Osteoblast (primary cell): ENCODE measurements around the gene CMTM7. TPM values are rescaled to one million over a fixed set of nuclear protein-coding genes. Genes with fewer than 3 reads are reported as not detected.

ENCODE experiments used
- DNase-seq: peaks from one replicate; pipeline ENCODE4 v3.0.0; 2011; ENCODE audit warnings: low spot score, mixed read lengths; ENCODE audit not compliant: insufficient read length; ENCODE audit errors: missing footprints
- H2AFZ ChIP-seq: 2 replicates; pipeline ENCODE4 v1.6.0; 2011; ENCODE audit warnings: mild to moderate bottlenecking, low read length
- H3K27ac ChIP-seq: 2 replicates; pipeline ENCODE4 v1.5.1; 2011; ENCODE audit warnings: mild to moderate bottlenecking, low read depth, low read length, moderate library complexity
- H3K27me3 ChIP-seq: 2 replicates; pipeline ENCODE4 v1.6.0; 2012; ENCODE audit warnings: mild to moderate bottlenecking, control low read depth, inconsistent platforms, low read length, moderate library complexity; ENCODE audit not compliant: insufficient read depth
- H3K36me3 ChIP-seq: 2 replicates; pipeline ENCODE4 v1.5.1; 2011; ENCODE audit warnings: mild to moderate bottlenecking, low read length, control low read depth, moderate library complexity; ENCODE audit not compliant: insufficient read depth
- H3K4me1 ChIP-seq: 2 replicates; pipeline ENCODE4 v1.5.1; 2011; ENCODE audit warnings: mild to moderate bottlenecking, low read length, control low read depth, moderate library complexity; ENCODE audit not compliant: insufficient read depth
- H3K4me2 ChIP-seq: 2 replicates; pipeline ENCODE4 v1.6.0; 2011; ENCODE audit warnings: mild to moderate bottlenecking, low read length; ENCODE audit not compliant: insufficient read depth
- H3K4me3 ChIP-seq: fragments of 200-600 bp; sonication (generic); 3 replicates; pipeline ENCODE4 v1.5.1; 2012; ENCODE audit warnings: mild to moderate bottlenecking, low read length, inconsistent platforms; ENCODE audit not compliant: insufficient read depth
- H3K79me2 ChIP-seq: 2 replicates; pipeline ENCODE4 v1.6.0; 2012; ENCODE audit warnings: mild to moderate bottlenecking, low read length, control low read depth, inconsistent platforms; ENCODE audit not compliant: insufficient read depth
- H3K9me3 ChIP-seq: 2 replicates; pipeline ENCODE4 v1.5.1; 2011; ENCODE audit warnings: low read depth, low read length, control low read depth
- H4K20me1 ChIP-seq: 2 replicates; pipeline ENCODE4 v1.6.0; 2012; ENCODE audit warnings: mild to moderate bottlenecking, low read length, control low read depth; ENCODE audit not compliant: insufficient read depth
- total RNA-seq: library from RNA; depleted of rRNA; stranded (reverse); fragments of >200 nt; gene quantifications from 2 replicates; pipeline ENCODE4 v1.2.3, GENCODE V29; 2012
- TF ChIP-seq, protein P1 (sequence below): IDR thresholded peaks from 2 replicates; pipeline ENCODE4 v1.5.1; 2011; ENCODE audit warnings: mild to moderate bottlenecking, low read depth, low read length, moderate library complexity; ENCODE audit errors: extremely low read depth

The CMTM7 gene
- total RNA-seq, 1 donor: 7.2 TPM

DNA sequence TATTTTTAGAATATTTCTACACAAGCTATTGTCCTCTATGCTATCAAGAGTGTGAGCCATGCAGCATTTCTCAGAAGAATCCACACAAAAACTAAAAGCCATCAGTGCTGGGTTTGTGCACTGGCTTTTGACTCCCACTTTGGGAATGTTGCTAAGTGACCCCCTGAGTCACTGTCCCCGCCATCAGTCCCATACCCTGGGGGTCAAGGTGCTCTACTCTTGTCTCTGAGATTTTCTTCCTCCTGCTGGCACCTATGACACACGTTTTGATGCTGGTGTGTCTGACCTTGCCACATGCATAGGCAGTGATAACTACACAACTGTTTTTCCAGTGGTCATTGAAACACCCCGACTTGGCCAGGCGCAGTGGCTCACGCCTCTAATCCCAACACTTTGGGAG, 19.8 kb downstream of the CMTM7 start:
- H4K20me1 ChIP-seq: no peaks in the 10 kb centered on the region
- H3K27ac ChIP-seq: no peak overlapping the region
- H3K36me3 ChIP-seq: no peaks in the 10 kb centered on the region
- H3K4me2 ChIP-seq: no peak overlapping the region
- no peak for DNase-seq
- peaks cover 9% of the 10 kb centered on the region for H3K4me1 ChIP-seq
- no peaks in the 10 kb centered on the region for H3K27me3 ChIP-seq
- peaks cover 29% of the 10 kb centered on the region for H3K79me2 ChIP-seq
- no peaks in the 10 kb centered on the region for H3K9me3 ChIP-seq
- H2AFZ ChIP-seq: no peak overlapping the region
- H3K4me3 ChIP-seq: no peak overlapping the region
- TF ChIP-seq, protein P1, sequence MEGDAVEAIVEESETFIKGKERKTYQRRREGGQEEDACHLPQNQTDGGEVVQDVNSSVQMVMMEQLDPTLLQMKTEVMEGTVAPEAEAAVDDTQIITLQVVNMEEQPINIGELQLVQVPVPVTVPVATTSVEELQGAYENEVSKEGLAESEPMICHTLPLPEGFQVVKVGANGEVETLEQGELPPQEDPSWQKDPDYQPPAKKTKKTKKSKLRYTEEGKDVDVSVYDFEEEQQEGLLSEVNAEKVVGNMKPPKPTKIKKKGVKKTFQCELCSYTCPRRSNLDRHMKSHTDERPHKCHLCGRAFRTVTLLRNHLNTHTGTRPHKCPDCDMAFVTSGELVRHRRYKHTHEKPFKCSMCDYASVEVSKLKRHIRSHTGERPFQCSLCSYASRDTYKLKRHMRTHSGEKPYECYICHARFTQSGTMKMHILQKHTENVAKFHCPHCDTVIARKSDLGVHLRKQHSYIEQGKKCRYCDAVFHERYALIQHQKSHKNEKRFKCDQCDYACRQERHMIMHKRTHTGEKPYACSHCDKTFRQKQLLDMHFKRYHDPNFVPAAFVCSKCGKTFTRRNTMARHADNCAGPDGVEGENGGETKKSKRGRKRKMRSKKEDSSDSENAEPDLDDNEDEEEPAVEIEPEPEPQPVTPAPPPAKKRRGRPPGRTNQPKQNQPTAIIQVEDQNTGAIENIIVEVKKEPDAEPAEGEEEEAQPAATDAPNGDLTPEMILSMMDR: no peak

DNA sequence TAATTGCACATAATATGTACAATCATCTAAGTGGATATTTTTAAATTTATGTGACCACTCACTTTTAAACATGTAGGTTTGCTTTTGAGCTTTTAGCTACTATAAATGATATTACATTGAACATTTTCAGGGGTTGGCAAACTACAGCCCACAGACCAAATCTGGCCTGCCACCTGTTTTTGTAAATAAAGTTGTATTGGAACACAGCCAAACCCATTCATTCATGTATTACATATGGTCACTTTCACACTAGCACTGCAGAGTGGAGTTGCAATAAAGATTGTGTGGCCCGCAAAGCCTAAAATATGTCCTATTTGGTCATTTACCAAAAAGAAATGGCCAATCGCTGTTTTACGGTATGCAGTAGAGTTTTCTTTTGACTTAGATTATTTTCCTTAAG, 21.2 kb downstream of the CMTM7 start:
- Histone ChIP-seq H3K27ac (no peak overlapping the region), H3K4me2 (no peak overlapping the region), H4K20me1 (no peaks in the 10 kb centered on the region), H3K4me1 (peaks cover 9% of the 10 kb centered on the region), H3K9me3 (no peaks in the 10 kb centered on the region), H3K27me3 (no peaks in the 10 kb centered on the region), H3K36me3 (no peaks in the 10 kb centered on the region), H3K4me3 (no peak overlapping the region), H3K79me2 (peaks cover 29% of the 10 kb centered on the region), H2AFZ (no peak overlapping the region)
- TF ChIP-seq, protein P1: no peak
- no peak for DNase-seq

DNA sequence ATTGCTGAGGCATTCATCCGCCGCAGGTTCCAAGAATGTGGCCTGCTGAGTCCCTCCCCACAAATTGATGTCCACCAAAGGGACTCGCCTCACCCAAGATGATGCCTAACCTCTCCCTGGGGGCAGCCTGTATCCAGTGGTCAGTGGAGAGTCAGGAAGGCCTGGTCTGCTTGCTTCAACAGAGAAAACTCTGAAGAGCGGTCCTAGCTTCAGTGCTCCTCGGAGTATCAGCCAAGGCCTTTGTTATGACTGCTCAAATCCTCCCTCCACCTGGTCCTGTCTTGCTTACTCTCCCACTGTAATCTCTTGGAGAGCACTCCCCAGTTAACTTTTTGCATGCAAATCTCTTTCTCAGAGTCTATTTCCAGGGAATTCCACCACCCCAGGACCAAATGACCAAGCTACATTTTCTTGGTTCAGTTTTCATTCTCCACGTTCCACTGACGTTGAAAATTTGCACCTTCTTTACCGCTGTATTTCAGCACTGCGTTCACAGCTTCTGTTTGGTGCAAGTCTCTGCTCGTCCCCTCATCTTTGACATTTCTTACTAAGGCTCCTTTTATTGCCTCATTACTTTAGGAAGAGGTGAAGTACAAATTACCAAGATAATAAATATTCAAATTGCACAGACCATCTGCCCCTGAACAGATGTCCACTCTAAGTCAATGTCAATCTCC, 22.3 kb downstream of the CMTM7 start:
- Histone ChIP-seq H3K79me2 (peaks cover 36% of the 10 kb centered on the region), H3K4me1 (peaks cover 9% of the 10 kb centered on the region), H3K27me3 (no peaks in the 10 kb centered on the region), H3K4me3 (no peak overlapping the region), H3K27ac (no peak overlapping the region), H4K20me1 (no peaks in the 10 kb centered on the region), H3K4me2 (peak overlapping the region; percentile 20), H3K36me3 (no peaks in the 10 kb centered on the region), H2AFZ (peak overlapping the region; percentile 58), H3K9me3 (no peaks in the 10 kb centered on the region)
- TF ChIP-seq, protein P1: no peak
- DNase-seq: no peak

DNA sequence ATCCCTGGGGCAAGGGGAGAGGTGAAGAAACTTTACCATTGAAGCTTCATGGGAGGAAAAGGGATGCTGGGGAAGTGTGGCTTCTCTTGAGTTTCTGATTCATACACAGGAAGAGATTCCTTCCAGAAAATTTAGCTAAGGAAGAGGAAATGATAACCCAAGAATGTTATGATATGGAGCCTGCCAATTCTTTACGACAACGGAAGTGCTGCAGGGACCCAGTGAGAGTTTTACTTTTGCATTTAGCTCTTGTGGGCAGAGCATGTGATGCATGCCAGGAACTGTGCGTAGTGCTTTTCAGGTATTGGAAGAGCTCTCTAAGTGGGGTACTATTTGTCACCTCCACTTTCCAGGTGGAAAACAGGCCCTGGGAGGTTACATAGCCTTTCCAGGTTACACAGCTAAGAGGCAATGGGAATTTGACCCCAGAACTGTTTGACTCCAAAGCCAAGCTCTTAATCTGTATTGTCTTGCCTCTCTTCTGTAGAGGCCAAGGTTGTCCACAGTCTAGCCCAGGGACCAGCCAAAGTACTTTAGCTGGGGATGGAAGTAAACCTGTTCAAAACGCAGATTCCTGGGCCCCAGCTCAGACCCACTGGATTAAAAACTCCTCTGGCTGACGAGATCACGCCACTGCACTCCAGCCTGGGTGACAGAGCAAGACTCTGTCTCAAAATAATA, 23.0 kb downstream of the CMTM7 start:
- TF ChIP-seq, protein P1: no peak
- Histone ChIP-seq H3K27ac (peak overlapping the region; percentile 47), H3K79me2 (peaks cover 38% of the 10 kb centered on the region), H2AFZ (peak overlapping the region; percentile 58), H3K9me3 (no peaks in the 10 kb centered on the region), H3K4me1 (peaks cover 9% of the 10 kb centered on the region), H3K27me3 (no peaks in the 10 kb centered on the region), H3K4me2 (peak overlapping the region; percentile 20), H3K36me3 (no peaks in the 10 kb centered on the region), H4K20me1 (no peaks in the 10 kb centered on the region), H3K4me3 (no peak overlapping the region)
- no peak for DNase-seq
